GM18507 (cell line): Measurements from ENCODE around the gene KLHL42.
A peak's percentile ranks its signal among the peaks of the same experiment; 100 is the strongest.

ENCODE experiments used
- DNase-seq: peaks from one replicate; pipeline ENCODE4 v3.0.0; 2011; ENCODE audit warnings: low read depth; ENCODE audit not compliant: insufficient read length; ENCODE audit errors: extremely low spot score
- FAIRE-seq: peaks from 2 replicates; lab custom pipeline; 2011; peaks lifted over from hg19 to GRCh38; lab: Jason Lieb, UNC

KLHL42 gene

DNA sequence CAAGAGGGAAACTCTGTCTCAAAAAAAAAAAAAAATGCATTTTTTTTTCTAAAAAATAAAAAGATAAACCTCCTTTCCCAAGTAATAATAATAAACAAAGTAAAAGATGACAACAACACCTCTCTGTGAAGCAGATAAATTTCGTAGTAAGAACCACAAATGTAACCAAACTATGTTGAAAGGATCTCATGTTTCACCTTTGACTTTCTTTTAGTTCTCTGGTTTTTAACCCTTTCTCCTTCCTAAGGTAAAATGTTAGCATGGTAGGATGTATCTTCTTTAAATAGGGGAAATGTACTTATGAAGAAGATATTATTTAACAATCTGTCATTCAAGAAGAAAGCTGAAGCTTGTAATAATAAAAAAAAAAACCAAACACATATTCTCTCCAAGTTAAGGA is 1.8 kb upstream of the KLHL42 start:
- DNase-seq: no peak
- FAIRE-seq: no peak

- FAIRE-seq (peak; percentile 24), DNase-seq (peak; percentile 11)
Measured at GRCh38 chr12:27779416-27779919, 565 bp upstream of the KLHL42 start.

GRCh38 chr12:27780612-27781408 is 777 bp downstream of the KLHL42 start:
- peak; percentile 11 for DNase-seq
- no peak for FAIRE-seq

DNA sequence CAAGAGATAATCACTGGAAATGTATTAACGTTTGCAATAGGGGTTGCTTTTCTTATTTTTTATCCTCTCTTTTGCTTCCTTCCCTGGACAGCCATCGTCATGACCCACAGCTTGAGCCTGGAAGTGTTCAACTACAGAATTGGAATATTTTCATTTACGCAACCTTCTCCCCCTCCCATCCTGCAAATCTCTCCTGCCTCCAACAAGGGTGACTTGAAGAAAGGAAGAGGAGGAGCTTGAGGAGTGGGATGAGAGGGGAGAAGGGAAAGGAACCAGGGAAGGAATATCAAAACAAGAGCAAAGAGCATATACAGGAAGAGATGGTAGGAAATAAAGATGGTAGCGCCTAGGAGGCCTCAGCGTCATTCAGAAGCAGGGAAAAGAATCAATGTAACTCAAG is 1.6 kb downstream of the KLHL42 start:
- FAIRE-seq (no peak), DNase-seq (no peak)

DNA sequence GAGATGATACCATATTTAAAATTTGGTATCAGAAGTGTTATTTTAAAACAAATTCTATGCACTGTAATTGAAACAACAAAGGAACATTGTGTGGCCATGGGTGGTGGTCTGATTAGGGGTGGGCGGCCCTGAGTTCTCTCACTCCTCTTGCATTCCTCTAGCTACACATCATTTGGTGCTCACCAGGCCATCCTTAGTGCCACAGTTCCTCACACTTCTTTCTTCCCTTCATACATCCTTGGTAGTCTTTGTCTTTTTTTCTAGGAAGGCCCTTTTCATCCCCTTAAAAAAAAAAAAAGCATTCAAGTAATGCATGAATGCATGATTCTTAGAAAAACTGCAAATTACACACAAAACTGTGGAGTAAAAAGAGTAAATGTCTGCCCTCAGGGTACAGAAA is 2.4 kb downstream of the KLHL42 start:
- FAIRE-seq: no peak
- DNase-seq: no peak

DNA sequence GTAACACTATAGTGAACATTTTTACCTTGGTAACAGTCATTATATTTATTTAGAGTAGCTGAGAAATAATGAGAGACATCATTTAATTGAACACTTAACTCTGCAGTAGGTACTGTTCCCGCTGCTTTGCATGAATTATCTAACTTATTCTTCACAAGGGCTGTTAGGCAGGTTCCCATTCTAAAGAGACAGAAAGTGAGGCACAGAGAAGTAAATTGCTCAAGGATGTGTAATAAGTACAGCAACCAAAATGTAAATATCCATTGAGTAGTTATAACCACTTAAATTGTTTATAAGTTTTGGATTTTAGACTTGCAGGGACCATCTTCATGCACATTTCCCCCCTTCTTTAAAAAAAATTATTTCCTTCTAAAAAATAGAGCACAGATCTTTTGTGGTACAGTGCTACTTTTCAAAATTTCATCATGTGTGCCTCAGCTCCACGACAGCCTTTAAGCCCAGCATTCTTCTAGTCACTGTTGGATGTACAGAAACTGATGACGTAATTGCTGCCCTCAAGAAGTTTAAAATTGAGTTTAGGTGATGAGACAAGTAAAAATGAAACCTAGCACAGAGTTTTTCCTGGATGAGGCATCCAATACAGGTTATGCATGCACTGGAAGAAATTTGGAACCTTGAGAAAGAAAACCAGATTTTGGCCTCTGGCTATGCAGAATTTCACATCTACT is 6.0 kb downstream of the KLHL42 start:
- no peak for FAIRE-seq
- DNase-seq: no peak

GRCh38 chr12:27787559-27787958 is 7.5 kb downstream of the KLHL42 start:
- DNase-seq: no peak
- no peak for FAIRE-seq

DNA sequence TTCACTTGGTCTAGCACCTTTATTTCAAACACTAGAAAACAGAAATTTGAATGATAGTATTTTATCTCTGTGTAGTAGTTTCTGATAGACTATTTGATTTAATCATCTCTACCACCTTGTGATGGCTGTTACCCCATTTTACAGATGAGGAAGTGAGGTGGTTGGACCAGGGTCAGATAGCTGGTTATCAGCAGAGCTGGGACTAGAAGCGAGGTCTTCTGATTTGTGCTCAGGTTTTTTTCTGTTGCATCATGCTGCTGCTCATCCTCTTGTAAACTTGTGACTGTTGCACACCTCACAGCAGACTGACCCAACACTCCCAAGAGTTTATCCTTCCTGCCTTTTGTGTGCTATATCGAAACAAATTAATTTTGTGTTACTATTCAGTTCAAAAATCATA is 10.1 kb downstream of the KLHL42 start:
- FAIRE-seq: no peak
- no peak for DNase-seq

DNA sequence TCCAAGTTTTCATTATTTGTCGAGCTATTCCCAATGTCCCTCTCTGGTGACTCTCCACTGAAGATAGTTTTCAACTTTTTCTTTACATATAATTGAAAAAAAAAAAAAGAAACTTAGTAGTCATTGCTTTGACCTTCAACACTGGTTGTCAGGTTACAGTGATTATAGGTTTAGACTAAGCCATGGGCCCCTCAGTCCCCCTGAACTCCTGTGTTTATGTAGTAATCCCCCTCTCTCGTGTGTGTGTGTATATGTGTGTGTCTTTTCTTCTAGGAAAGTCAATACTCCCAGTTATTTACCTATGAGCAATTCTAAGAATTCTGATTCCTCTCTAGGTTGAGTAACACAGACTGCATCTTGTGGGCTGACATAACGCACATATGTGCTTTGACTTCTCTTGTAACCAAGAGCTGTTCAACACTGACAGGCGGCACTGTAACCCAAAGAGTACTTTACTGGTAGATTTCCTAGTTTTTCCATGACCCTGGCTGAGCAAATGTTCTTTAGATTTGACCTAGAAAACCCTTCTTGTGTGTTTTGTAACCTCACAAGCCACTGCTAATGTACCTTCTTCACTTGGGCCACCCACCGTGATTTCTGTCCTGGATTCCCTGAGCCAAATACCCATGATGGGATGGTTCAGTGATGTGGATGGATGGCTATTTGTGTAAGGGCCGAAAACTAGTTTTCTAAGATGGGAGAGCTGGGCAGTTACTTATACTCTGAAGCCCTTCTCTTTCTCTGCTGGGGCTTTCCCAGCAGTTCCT is 15.0 kb downstream of the KLHL42 start:
- DNase-seq: no peak

DNA sequence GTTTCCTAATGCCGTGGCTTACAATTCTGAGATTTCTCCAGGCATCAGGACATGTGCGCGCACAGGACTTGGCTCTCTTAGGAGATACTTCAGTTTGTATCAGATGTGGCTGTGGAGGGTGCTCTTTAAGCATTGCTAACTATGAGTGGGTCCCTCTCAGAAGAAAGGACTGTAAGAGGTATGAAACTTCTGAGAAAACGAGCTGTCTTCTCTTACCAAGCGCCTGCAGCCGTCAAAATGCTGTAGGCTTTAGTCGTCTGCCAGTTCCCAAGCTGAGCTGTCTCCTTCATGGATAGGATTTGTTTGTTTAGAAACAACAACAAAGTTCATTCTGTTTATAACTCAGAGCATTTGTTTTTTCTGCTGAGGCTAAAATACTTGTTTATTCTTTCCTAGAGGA is 16.1 kb downstream of the KLHL42 start:
- FAIRE-seq (no peak), DNase-seq (no peak)

More for the DNA sequence above, 15.0 kb downstream of the KLHL42 start:
- no peak for FAIRE-seq

DNA sequence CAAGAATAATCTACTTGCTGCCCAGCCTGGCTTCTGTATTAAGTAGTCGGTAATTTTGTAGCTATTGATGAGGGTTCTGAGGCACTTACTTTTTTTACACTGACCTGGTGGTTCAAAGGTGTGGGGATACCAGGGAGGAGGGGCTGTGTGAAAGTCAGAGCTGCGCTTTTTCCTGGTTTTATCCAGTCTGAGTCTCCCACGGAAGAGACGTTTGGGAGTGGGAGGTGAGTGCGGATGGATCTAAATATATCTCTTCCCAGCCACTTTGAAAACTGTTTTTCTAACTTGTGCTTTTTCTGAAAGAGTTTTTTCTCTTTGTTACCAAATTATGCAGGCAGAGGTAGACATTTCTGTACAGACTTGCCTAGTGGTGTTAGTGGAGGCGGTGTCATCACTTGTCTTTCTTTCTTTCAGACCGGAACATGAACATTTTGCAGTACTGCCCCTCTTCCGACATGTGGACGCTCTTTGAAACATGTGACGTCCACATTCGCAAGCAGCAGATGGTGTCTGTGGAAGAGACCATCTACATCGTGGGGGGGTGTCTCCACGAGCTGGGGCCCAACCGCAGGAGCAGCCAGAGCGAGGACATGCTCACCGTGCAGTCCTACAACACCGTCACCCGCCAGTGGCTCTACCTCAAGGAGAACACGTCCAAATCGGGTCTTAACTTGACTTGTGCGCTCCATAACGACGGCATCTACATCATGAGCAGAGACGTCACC is 17.4 kb downstream of the KLHL42 start:
- FAIRE-seq (no peak), DNase-seq (no peak)

GRCh38 chr12:27800819-27801218 is 20.8 kb downstream of the KLHL42 start:
- FAIRE-seq (no peak), DNase-seq (no peak)

DNA sequence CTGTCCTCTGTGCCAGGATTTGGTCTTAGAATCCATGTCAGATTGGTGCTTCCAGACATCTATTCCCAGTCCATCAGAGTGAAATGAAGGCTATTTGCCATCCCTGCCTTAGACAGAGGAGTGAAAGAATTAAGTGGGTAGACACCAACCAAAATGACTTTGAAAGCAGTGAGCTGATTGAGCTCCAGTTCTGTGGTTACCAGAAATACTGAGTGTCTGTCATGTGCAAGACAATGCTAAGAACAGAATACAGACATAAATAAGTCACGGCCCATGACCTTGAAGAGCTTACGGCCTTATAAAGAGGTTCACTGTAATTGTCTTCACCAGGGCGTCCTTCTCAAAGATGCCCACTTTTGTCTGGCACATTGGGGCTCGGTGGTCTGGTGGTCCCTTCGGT is 21.6 kb downstream of the KLHL42 start:
- DNase-seq (no peak), FAIRE-seq (no peak)

- FAIRE-seq: no peak
- DNase-seq: no peak
Measured at GRCh38 chr12:27802511-27802910, 22.5 kb downstream of the KLHL42 start.

DNA sequence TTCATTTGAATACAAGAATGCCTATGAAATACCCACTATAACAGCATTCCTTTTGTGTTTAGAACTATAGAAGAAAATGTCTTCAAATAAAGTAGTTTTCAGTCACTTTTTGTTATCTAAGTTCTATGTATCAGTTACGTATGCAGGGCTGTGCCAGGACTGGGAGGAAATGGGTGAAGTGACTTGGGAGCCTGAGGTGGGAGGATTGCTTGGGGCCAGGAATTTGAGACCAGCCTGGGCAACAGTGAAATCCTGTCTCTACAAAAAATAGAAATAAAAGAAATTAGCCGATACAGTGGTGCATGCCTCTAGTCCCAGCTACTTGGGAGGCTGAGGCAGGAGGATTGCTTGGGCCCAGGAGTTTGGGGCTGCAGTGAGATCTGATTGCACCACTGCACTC is 22.9 kb downstream of the KLHL42 start:
- FAIRE-seq (no peak), DNase-seq (no peak)

- DNase-seq: no peak
- no peak for FAIRE-seq
Measured at GRCh38 chr12:27805238-27805637, 25.2 kb downstream of the KLHL42 start.

GRCh38 chr12:27806259-27806658 is 26.2 kb downstream of the KLHL42 start:
- FAIRE-seq: no peak
- no peak for DNase-seq

GRCh38 chr12:27807063-27807703 is 27.1 kb downstream of the KLHL42 start:
- DNase-seq: no peak
- no peak for FAIRE-seq

- FAIRE-seq: no peak
- DNase-seq: no peak
Measured at GRCh38 chr12:27808841-27809240, 28.8 kb downstream of the KLHL42 start.
